SKM-1 (cell line): ENCODE data around the gene FUT3.
"Not testable (repeated sequence)": the region's sequence is repeated elsewhere in the genome, so short reads cannot be mapped to it uniquely, and the experiment has no call there.

ENCODE experiments used
- DNase-seq: peaks from one replicate; lab custom pipeline; 2025; ENCODE audit not compliant: unreplicated experiment; lab: John Stamatoyannopoulos, UW

The FUT3 gene

DNA sequence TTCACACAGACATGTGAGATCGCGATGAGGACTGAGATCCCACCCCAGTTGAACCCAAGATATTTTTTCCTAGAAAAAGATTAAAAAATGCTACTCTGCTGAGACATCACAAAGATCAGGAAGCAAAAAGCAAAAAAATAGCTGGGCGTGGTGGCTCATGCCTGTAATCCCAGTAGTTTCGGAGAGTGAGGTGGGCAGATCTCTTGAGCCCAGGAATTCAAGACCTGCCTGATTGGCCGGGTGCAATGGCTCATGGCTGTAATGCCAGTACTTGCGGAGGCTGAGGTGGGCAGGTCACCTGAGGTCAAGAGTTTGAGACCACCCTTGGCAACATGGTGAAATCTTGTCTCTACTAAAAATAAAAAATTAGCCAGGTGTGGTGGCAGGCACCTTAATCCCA is 1.1 kb downstream of the FUT3 start:
- DNase-seq: no peak

DNA sequence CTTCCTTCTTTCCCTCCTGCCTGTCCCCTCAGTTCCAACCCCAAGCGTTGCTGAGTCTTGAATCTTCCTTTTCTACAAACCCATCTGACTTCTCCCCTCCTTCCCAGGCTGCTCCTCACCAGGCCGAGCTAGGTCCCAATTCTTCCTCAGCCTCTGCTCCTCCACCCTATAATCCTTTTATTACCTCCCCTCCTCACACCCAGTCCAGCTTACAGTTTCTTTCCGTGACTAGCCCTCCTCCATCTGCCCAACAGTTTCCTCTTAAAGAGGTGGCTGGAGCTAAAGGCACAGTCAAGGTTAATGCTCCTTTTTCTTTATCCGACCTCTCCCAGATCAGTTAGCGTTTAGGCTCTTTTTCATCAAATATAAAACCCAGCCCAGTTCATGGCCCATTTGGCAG is 2.6 kb downstream of the FUT3 start:
- not testable (repeated sequence) for DNase-seq

DNA sequence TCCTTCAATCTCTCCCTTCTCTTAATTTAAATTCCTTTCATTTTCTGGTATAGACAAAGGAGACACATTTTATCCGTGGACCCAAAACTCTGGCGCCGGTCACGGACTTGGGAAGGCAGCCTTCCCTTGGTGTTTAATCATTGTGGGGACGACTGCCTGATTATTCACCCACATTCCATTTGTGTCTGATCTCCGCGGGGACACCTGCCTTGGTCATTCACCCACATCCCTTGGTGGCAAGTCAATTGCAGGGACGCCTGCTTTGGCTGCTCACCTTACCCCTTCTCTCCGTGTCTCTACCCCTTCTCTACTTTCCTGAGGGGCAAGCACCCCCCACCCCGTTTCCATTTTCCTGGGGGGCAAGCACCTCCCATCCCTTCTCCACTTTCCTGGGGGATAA is 3.4 kb downstream of the FUT3 start:
- not testable (repeated sequence) for DNase-seq

DNA sequence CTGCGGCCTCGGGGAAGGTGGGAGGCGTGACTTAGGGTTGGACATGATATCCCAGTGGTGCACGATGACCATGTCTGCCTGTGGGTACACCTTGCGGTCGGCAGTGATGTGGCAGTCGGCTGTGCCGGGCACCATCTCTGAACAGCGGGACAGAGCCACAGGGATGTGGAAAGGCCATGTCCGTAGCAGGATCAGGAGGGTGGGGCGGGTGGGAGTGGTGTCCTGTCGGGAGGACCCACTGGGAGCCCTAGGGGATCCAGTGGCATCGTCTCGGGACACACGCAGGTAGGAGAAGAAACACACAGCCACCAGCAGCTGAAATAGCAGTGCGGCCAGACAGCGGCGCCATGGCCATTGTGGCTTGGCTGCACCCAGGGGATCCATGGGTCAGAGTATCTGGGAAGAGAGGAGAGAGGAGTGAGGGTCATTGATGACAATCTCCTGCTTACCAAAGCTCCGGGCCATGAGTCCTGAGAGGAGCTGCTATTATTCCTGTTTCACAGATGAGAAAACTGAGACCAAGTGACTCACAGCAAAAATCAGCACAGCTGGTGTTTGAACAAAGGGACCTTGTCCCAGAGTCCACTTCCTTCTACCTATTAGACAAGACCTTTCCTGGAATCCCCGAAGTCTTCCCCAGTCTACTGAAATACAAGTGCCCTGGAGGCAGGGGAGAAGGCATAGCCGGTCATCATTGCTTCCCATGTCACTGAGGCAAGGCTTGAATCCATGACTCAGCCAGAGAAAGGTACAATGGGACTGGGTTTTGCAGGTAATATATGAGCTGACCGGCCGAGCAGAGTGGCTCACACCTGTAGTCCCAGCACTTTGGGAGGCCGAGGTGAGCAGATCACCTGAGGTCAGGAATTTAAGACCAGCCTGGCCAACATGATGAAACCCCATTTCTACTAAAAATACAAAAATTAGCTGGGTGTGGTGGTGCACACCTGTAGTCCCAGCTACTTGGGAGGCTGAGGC is 6.5 kb downstream of the FUT3 start:
- DNase-seq: no peak

DNA sequence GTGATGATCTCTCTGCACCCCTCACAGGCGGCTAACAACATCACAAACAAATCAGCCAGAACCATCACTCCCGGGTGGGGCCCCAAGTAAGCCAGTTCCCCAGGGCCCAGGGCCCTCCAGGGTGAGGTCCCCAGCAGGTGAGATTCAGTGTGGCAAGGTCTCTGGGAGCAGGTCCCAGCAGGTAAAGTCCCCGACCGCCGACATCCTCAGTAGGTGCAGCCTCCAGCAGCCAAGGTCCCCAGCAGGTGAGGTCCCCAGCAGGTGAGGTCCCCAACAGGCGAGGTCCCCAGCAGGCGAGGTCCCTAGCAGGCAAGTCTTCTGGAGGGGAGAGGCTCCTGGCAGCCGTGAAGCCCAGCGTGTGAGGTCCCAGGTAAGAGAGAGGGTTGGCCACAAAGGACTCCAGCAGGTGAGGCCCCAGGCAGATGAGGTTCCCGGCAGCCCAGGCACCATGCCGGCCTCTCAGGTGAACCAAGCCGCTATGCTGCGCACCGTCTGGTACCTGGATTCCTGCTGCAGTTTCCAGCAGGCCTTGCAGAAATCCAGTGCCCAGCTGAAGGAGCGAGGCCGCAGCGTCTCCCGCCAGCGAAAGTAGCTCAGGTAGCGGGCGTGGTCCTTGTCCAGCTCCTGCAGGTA is 7.8 kb downstream of the FUT3 start:
- DNase-seq: no peak

DNA sequence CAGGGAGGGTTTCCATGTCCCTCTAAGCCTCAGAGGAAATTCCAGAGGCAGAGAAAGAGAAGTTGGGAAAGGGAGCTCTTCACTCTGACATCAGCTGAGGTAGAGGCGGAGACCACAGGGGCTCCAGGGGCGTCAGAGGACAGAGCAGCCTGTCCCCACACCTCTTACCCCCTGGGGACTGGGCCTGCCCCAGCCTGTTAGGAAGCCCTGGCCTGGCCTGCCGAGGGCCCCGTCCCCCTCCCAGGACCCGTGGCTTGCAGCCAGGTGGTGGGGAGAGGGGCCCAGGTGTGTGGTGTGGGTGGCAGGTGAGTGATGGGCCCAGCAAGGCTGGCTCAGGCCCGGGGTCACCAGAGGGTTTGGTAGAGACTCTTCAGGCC is 9.5 kb downstream of the FUT3 start:
- DNase-seq: not testable (repeated sequence)

DNA sequence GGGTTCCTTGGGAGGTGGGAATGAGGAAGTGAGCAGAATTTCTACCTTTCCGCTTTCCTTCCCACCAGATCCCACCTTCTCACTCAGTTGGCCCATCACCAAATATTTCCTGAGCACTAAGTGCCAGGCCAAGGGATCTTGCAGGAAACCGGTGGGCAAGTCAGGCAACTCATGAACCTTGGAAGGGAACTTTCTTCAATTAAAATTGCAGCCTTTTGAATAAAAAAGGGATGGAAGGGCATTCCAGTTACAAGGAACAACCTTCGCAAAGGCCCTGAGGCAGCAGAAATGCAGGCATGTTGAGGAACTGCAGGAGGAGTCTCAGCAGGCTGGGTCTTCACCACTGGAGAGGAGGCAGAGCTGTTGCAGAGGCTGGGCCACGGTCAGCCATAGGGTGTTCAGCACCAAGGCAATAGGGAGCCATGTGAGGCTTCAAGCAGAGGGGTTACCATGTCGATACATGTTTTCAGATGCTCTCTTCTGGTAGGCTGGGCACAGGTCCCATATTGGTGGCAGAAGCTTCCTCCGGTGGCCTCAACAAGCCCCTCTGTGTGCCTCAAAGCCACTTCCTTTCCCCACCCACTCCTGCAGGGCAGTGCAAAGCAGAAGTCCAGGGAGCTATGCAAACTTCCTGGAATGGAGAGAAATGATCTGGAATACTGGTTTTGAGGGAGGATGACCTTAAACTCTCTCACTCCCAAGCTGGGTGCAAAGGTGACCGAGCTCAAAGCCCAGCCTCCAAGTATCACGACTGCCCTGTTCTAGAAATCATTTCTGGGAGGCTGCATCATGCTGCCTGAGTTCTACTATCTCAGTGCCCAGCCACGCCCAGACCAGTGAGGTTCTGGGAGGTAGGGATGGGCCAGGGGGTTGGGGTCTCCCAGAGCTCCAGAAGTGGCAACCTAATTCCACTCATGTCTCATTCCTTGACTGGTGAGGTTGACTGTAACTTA is 11.9 kb downstream of the FUT3 start, which contains the start of gene FUT6:
Gene FUT6, minus strand, starts transcription at position 638 of the 953 bp plus-strand sequence. CDS start 7,135 bp downstream, outside the sequence.
- DNase-seq: no peak

DNA sequence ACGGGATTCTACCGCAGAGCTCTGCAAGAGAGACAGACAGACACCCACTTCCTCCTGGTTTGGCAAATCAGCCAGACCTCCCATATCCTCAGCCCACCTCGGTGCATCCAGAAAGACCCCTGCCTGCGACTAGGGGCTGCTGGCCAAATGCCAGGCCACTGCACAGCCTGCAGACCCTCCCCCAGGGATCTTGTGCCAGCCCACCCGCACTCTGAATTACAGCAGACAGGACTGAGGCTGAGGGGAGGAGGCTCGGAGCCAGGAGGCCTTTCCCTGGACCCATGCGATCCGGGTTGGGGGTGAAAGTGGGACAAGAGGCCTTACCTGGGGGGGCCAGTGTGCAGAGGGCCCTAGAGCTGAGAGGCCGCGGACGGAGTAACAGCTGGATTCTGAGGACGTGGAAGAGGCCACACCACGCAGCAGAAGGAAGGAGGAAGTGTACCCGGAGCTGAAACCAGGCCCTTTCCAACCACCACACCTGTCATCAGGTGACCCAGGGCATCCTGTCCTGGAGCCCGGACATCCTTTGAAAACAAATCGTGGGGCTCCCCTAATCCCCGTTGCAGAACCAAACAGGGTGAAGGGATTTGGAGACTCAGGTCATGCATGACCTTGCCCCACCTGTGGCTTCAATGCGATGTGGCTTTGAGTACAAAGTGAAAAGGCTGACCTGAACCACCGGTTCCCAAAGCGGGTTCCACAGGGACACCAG is 12.7 kb downstream of the FUT3 start:
- DNase-seq: no peak

DNA sequence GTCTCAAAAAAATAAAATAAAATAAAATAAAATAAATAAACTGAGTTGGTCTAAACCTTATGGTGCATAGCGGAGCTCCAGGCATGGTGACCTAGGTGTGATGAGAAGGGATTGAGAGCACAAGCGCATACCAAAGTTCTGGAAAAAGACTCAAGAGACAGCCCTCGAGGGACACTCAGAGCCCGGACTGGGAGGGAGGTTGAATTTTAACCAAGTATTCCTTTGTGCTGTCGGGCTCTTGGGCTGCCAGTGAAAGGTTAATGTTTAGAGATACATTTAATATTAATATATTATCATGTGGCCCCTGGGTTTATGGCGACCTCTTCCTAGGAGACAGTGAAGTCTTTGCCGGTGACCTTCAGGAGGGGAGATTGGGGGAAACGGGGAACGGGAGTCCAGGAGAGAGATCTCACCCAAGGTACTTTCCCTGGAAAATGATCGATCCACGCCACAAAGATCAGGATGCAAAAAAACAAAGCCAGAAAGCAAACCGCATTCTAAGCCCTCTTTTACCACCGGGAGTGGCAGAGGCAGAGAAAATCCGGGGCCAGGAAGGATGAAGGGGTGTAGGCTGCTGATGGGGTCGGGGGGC is 13.4 kb downstream of the FUT3 start:
- DNase-seq: no peak

DNA sequence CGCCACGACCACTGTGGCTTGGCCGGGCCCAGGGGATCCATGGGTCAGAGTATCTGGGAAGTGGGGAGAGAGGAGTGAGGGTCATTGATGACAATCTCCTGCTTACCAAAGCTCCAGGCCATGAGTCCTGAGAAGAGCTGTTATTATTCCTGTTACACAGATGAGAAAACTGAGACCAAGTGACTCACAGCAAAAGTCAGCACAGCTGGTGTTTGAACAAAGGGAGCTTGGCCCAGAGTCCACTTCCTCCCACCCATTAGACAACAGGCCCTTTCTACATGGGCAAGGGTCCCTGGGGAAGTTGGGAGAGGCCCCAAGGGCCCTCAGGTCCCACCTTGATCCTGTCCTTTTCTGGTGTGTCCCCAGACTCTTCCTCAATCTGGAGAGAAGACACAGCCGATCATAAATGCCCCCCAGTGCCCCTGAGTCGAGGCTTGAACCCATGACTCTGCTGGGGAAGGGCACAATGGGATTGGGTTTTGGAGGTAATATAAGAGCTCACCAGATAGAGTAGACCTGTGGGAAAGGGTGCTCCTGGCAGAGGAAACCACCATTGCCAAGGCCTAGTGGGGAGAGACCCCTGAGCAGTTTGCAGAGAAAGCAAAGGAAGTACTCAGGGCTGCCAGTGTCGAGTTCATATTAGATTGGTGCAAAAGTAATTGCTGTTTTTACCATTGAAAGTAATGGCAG is 18.6 kb downstream of the FUT3 start:
- DNase-seq: no peak

DNA sequence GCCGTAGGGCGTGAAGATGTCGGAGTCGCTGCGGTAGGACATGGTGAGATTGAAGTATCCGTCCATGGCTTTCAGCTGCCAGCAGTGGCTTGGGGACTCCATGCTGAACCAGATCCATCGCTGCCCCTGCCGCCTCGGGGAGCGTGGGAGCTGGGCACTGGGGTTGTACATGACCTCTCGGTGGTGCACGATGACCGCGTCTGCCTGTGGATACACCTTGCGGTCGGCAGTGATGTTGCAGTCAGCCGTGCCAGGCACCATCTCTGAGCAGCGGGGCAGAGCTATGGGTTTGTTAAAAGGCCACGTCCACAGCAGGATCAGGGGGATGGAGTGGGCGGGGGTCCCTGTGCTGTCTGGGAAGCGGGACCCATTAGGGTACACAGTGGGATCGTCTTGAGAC is 19.2 kb downstream of the FUT3 start:
- no peak for DNase-seq

DNA sequence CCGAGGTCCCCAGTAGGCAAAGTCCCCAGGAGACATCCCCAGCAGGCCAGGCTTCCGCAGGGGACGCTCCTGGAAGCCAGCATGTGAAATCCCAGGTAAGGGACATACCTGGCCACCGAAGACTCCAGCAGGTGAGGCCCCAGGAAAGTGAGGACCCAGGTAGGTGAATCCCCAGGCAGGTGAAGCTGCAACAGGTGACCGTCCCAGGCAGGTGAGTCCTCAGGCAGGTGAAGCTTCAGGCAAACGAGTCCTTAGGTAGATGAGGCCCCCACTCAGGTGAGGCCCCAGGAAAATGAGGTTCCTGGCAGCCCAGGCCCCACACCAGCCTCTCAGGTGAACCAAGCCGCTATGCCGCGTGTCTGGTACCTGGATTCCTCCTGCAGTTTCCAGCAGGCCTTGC is 20.1 kb downstream of the FUT3 start:
- DNase-seq: no peak

DNA sequence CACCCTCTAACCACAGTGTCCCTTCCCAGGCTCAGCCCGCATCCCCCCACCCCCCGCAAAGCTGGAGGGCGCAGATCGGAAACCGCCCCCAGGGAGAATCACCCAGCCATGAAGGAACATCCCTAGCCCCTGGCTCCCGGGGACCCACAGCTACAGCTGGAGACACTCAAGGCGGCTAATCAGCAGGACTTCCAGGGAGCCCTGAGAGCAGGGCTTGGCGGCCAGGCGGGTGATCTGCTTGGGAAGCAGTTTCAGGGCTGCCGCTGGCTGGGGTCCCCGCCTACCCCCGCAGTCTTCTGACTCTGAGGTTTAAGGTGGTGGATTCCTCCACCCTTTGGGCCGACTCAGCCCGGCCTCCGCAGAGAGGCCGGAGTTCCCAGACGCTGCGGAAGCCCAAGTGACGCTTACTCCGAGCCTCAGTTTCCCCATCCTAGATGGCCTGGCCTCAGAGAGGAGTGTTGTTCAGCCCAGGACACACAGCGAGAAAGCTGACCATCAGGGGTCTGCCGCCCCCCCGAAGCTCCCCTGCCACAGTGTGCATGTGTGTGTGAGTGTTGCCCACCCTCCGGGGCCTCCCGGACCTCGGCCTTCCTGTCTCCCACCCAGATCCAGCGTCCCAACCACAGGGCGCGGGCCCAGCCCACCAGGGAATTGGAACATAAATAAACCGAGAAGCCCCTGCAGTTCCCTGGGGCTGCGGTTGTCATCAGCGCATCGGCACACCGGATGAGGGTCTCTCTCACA is 21.5 kb downstream of the FUT3 start:
- DNase-seq: no peak

DNA sequence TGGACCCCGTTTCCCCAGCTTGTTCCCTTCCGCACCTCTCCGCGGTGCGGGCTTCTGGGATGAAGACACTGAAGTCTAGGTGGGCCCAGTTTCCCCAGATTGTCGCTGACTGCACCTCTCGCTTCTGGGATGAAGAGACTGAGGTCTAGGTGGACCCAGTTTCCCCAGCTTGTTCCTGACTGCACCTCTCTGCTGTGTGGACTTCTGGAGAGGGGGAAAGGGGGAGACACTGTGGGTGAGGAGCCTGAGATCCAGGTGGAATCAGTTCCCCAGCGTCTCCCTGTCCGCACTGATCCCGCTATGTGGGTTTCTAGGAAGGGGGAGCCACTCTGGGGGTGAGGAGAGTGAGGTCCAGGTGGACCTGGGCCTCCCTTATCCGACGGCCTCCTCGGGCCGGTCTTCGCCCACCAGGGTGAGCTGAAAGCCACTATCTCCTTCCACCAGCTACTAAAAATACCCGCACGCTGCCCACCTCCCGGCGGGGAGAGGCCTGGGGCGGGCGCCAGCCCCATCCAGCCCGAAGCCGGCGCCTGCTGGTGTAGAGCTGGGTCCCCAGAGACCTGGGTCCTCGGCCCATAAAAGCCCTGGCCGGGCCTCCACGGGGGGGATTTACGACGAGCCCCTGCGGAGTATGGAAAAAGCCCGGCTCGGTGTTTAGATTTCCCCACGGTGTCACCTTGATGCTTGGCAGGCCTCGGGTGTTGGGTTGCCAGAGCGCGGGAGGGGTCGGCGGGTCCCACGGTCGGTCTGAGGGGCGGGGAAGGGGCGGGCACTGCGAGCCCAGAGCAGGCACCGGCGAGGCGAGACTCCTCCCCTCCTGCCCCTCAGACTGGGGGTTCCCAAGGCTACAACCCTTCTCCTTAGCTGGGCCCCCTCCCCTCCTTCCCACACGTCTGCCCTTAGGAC is 22.3 kb downstream of the FUT3 start:
- DNase-seq: no peak

DNA sequence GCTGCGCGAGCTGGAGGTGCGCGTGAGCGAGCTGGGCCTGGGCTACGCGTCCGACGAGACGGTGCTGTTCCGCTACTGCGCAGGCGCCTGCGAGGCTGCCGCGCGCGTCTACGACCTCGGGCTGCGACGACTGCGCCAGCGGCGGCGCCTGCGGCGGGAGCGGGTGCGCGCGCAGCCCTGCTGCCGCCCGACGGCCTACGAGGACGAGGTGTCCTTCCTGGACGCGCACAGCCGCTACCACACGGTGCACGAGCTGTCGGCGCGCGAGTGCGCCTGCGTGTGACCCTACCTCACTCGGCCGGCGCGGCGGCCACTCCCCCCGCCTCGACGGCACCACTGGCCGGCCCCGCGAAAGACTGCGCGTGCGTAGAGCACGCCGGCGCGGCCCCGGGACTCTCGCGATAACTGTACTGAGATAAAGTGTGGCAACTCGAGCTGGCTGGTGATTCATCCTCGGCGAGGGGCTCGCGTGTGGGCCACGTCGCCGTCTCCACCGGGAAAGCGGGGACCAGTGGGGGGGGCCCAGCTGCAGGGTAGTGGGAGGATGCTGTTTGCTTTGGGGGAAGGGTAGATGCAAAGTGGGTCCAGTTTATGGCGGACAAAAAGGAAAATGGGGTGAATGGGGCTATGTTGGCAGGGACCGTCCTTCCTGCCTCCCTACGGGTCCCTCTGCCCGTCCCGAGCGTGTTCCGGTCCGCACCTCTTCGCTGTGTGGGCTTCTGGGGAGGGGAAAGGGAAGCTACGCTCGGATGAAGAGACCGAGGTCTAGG is 23.2 kb downstream of the FUT3 start:
- DNase-seq: peak; percentile 97

DNA sequence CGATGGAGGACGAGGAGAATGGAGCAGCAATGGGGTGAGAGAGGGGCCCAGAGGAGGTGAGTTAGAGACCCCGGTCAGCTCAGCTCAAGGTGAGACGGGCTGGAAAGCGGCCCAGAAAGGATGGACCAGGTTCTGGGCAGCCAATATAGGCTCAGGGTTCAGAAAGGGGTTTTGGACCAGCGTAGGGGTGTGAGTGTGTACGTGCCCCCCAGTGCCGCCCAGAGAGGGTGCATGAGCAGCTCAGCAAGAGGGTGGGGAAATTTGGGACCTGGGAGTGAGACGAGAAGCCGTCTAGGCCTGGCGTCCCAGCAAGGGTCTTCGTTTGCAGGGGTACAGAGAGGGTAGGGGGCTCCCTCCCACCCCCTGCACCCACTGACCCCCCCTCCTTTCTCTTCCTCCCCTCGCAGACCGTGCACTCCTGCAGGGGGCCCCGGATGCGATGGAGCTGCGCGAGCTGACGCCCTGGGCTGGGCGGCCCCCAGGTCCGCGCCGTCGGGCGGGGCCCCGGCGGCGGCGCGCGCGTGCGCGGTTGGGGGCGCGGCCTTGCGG is 23.8 kb downstream of the FUT3 start:
- no peak for DNase-seq
